SK-N-SH treated with all-trans-retinoic acid at 6 μM for 48 hours (cell line): ENCODE results near the gene HOXC9.

ENCODE experiments used
- ARNTL ChIP-seq: fragments of 450-650 bp; formaldehyde crosslinking; IDR thresholded peaks from 2 replicates; pipeline ENCODE4 v1.5.0; 2020; ENCODE audit warnings: low read depth, mild to moderate bottlenecking, moderate library complexity, borderline replicate concordance
- ISL1 ChIP-seq: fragments of 250-450 bp; sonication (Bioruptor Pico); IDR thresholded peaks from 2 replicates; pipeline ENCODE4 v2.1.2; 2022; ENCODE audit warnings: mild to moderate bottlenecking, moderate library complexity
- OSR1 ChIP-seq: fragments of 250-450 bp; sonication (Bioruptor Pico); IDR thresholded peaks from 2 replicates; pipeline ENCODE4 v1.8.0; 2022; ENCODE audit warnings: moderate library complexity, mild to moderate bottlenecking, inconsistent platforms
- PATZ1 ChIP-seq: fragments of 250-450 bp; sonication (Bioruptor Pico); IDR thresholded peaks from 2 replicates; pipeline ENCODE4 v1.8.0; 2020; ENCODE audit warnings: mild to moderate bottlenecking, moderate library complexity, borderline replicate concordance
- TF ChIP-seq, protein P1 (sequence below): fragments of 250-450 bp; sonication (Bioruptor Pico); IDR thresholded peaks from 2 replicates; pipeline ENCODE4 v1.8.0; 2021; ENCODE audit warnings: low read depth, mild to moderate bottlenecking, moderate library complexity, borderline replicate concordance
- TF ChIP-seq, protein P2 (sequence below): fragments of 250-450 bp; sonication (Bioruptor Pico); IDR thresholded peaks from 2 replicates; pipeline ENCODE4 v1.5.0; 2020; ENCODE audit warnings: mild to moderate bottlenecking, moderate library complexity

GRCh38 chr12:53993162-53994008 lies 6.6 kb upstream of the HOXC9 start:
- TF ChIP-seq, protein P1, sequence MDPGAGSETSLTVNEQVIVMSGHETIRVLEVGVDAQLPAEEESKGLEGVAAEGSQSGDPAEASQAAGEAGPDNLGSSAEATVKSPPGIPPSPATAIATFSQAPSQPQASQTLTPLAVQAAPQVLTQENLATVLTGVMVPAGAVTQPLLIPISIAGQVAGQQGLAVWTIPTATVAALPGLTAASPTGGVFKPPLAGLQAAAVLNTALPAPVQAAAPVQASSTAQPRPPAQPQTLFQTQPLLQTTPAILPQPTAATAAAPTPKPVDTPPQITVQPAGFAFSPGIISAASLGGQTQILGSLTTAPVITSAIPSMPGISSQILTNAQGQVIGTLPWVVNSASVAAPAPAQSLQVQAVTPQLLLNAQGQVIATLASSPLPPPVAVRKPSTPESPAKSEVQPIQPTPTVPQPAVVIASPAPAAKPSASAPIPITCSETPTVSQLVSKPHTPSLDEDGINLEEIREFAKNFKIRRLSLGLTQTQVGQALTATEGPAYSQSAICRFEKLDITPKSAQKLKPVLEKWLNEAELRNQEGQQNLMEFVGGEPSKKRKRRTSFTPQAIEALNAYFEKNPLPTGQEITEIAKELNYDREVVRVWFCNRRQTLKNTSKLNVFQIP (CRISPR knock-in tag): no peak
- TF ChIP-seq, protein P2, sequence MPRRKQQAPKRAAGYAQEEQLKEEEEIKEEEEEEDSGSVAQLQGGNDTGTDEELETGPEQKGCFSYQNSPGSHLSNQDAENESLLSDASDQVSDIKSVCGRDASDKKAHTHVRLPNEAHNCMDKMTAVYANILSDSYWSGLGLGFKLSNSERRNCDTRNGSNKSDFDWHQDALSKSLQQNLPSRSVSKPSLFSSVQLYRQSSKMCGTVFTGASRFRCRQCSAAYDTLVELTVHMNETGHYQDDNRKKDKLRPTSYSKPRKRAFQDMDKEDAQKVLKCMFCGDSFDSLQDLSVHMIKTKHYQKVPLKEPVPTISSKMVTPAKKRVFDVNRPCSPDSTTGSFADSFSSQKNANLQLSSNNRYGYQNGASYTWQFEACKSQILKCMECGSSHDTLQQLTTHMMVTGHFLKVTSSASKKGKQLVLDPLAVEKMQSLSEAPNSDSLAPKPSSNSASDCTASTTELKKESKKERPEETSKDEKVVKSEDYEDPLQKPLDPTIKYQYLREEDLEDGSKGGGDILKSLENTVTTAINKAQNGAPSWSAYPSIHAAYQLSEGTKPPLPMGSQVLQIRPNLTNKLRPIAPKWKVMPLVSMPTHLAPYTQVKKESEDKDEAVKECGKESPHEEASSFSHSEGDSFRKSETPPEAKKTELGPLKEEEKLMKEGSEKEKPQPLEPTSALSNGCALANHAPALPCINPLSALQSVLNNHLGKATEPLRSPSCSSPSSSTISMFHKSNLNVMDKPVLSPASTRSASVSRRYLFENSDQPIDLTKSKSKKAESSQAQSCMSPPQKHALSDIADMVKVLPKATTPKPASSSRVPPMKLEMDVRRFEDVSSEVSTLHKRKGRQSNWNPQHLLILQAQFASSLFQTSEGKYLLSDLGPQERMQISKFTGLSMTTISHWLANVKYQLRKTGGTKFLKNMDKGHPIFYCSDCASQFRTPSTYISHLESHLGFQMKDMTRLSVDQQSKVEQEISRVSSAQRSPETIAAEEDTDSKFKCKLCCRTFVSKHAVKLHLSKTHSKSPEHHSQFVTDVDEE (CRISPR knock-in tag): no peak
- TF ChIP-seq ISL1 (CRISPR knock-in tag) (no peak), PATZ1 (CRISPR knock-in tag) (no peak), OSR1 (CRISPR knock-in tag) (no peak), ARNTL (CRISPR knock-in tag) (no peak)
